K562 (cell line): ENCODE results near the gene DOCK6.

Source experiments
- BRCA1 ChIP-seq, 2 experiments: fragments of 450-650 bp in 1 of 2; sonication (generic) in 1 of 2; formaldehyde crosslinking in 1 of 2; IDR thresholded peaks; 2 replicates each; pipeline versions ENCODE4 v1.5.0 to v1.6.1; 2017 to 2020; ENCODE audit warnings: mild to moderate bottlenecking in 1 of 2, missing genetic modification reagents in 1 of 2
- CBX5 ChIP-seq: IDR thresholded peaks from 2 replicates; pipeline ENCODE4 v1.6.1; 2014; ENCODE audit warnings: low read depth, borderline replicate concordance
- EP300 ChIP-seq: IDR thresholded peaks from 2 replicates; pipeline ENCODE4 v1.6.1; 2012; ENCODE audit warnings: low read length, improper control_type of control experiment
- GTF2F1 ChIP-seq: IDR thresholded peaks from 2 replicates; pipeline ENCODE4 v1.6.1; 2011; ENCODE audit warnings: low read depth, low read length, improper control_type of control experiment
- GTF3C2 ChIP-seq: IDR thresholded peaks from 3 replicates; pipeline ENCODE4 v1.6.1; 2011; ENCODE audit warnings: borderline replicate concordance, mild to moderate bottlenecking, moderate library complexity; ENCODE audit not compliant: insufficient read length; ENCODE audit errors: extremely low read depth
- MTA1 ChIP-seq: fragments of 450-650 bp; IDR thresholded peaks from 2 replicates; pipeline ENCODE4 v1.6.1; 2017; ENCODE audit warnings: borderline replicate concordance
- NR3C1 ChIP-seq: sonication (generic); formaldehyde crosslinking; IDR thresholded peaks from 2 replicates; pipeline ENCODE4 v1.8.1; 2022; ENCODE audit warnings: missing genetic modification reagents
- NRF1 ChIP-seq, 2 experiments: fragments of 450-650 bp; IDR thresholded peaks in 1 of 2; conservative IDR thresholded peaks in 1 of 2; 2 replicates each; pipeline ENCODE4 v1.6.1; 2014; ENCODE audit warnings: mild to moderate bottlenecking in 2 of 2
- RFX5 ChIP-seq: IDR thresholded peaks from 2 replicates; pipeline ENCODE4 v1.6.1; 2011; ENCODE audit warnings: low read depth, mild to moderate bottlenecking, improper control_type of control experiment, low read length
- ZNF224 ChIP-seq: sonication (generic); formaldehyde crosslinking; IDR thresholded peaks from 2 replicates; pipeline ENCODE4 v1.8.0; 2022; ENCODE audit warnings: mild to moderate bottlenecking, missing genetic modification reagents
- ZNF24 ChIP-seq: fragments of 450-650 bp; IDR thresholded peaks from 2 replicates; pipeline ENCODE4 v1.6.1; 2016
- TF ChIP-seq, protein P1 (sequence below), 2 experiments: fragments of 450-650 bp; formaldehyde crosslinking in 1 of 2; IDR thresholded peaks; 2 replicates each; pipeline versions ENCODE4 v1.4.0 to v1.6.1; 2014 to 2020; ENCODE audit warnings: mild to moderate bottlenecking in 2 of 2, borderline replicate concordance in 1 of 2, low read depth in 1 of 2

DNA sequence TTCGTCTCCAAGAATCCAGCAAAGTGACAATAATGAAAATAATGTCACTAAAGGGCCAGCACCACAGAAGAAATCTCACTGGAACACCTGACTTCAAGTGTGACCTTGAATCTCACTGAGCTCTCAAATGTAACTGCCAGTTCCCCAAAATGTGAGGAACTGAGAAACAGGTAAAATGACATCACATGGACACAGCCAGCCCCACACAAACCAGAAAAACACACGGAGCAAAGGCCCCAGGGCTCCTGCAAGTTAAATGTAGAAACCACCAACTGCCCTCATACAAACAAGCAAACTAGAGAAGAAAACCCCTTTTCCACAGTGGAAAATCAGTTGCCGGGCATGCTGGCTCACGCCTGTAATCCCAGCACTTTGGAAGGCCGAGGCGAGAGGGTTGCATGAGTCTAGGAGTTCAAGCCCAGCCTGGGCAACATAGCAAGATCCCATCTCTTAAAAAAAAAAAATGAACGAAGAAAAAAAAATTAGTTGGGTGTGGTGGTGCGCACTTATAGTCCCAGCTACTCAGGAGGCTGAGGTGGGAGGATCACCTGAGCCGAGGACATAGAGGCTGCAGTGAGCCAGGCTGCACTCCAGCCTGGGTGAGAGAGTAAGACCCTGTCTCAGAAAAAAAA lies 56.3 kb downstream of the DOCK6 start:
- TF ChIP-seq GTF3C2 (no peak), EP300 (no peak), MTA1 (no peak), NRF1 (conservative IDR thresholded peaks at IDR 0.05 in 1 of 2, IDR thresholded peaks at IDR 0.05 in 1 of 2) (no peak), CBX5 (no peak), BRCA1 (IDR thresholded peaks at IDR 0.05) (no peak), BRCA1 (CRISPR knock-in tag; IDR thresholded peaks at IDR 0.05) (no peak), GTF2F1 (no peak), ZNF224 (CRISPR knock-in tag) (no peak), NR3C1 (CRISPR knock-in tag) (no peak), ZNF24 (no peak), RFX5 (no peak)
- TF ChIP-seq, protein P1, sequence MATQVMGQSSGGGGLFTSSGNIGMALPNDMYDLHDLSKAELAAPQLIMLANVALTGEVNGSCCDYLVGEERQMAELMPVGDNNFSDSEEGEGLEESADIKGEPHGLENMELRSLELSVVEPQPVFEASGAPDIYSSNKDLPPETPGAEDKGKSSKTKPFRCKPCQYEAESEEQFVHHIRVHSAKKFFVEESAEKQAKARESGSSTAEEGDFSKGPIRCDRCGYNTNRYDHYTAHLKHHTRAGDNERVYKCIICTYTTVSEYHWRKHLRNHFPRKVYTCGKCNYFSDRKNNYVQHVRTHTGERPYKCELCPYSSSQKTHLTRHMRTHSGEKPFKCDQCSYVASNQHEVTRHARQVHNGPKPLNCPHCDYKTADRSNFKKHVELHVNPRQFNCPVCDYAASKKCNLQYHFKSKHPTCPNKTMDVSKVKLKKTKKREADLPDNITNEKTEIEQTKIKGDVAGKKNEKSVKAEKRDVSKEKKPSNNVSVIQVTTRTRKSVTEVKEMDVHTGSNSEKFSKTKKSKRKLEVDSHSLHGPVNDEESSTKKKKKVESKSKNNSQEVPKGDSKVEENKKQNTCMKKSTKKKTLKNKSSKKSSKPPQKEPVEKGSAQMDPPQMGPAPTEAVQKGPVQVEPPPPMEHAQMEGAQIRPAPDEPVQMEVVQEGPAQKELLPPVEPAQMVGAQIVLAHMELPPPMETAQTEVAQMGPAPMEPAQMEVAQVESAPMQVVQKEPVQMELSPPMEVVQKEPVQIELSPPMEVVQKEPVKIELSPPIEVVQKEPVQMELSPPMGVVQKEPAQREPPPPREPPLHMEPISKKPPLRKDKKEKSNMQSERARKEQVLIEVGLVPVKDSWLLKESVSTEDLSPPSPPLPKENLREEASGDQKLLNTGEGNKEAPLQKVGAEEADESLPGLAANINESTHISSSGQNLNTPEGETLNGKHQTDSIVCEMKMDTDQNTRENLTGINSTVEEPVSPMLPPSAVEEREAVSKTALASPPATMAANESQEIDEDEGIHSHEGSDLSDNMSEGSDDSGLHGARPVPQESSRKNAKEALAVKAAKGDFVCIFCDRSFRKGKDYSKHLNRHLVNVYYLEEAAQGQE (IDR thresholded peaks at IDR 0.05; ENCODE audit: borderline replicate concordance): no peak
- TF ChIP-seq, protein P1 (CRISPR knock-in tag; IDR thresholded peaks at IDR 0.05; ENCODE audit: low read depth): no peak
